Body of pancreas (tissue), 4 donors: Measurements from ENCODE around the gene COX7A1.

ENCODE experiments used
- CTCF ChIP-seq, 7 experiments: fragments of 450-650 bp in 4 of 7; fragments of 200-600 bp in 3 of 7; sonication (generic) in 3 of 7; IDR thresholded peaks; one replicate each; pipeline ENCODE4 v1.5.1; 2016 to 2019; ENCODE audit warnings: antibody characterized with exemption in 7 of 7
- POLR2A ChIP-seq, 3 donors: fragments of 450-650 bp; IDR thresholded peaks; one replicate each; pipeline ENCODE4 v1.6.1; 2016; ENCODE audit warnings: antibody characterized with exemption in 3 of 3, mild to moderate bottlenecking in 2 of 3

GRCh38 chr19:36196249-36196648, 44.0 kb upstream of the COX7A1 start:
- no peak for TF ChIP-seq POLR2A (IDR thresholded peaks at IDR 0.05)
- TF ChIP-seq CTCF (IDR thresholded peaks at IDR 0.05): no peak
